ENCODE results near the gene MED14.
"Not testable (repeated sequence)": the region's sequence is repeated elsewhere in the genome, so short reads cannot be mapped to it uniquely, and the experiment has no call there.

MED14 gene
- 48.0 to 66.9 (median 54.2) reads per million in 4 donors for total RNA-seq

DNA sequence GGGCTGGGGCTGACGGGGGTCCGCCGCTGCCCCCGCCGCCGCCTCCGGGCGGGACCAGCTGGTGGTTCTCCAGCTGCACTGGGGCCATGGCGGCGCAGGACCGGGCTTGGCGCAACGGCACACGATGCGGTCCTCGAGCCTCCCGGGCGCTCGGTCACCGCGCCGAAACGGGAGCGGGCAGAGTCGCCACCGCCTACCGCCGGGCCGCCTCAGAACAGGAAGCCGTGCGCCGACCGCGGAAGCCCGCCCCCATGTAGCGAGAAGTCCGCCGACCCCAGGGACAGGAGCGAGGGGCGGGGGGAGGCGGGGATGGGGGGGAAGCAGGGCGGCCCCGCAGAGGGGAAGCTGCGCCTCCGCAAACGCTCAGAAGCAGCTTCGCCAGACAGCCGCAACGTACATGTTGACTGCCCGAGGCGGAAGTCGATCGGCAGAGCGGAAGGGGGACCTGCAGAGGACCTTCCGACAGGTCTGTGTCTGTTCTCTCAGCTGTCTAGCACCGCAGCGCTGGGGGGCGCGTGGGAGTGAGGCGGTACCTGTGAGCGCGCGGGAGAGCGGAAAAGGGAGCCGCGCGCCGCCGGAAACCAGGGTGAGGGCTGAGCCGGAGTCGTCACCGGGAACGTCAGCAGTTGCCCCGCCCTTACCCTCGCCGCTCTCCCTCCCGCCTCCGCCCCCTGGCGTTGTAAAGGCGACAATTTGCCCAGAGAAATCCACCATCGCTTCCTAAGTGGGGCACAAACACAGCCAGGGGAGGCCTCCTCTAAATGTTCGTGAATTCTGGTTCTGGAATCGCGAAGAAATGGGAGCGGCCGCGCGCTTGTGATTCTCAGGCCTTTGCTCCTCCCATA, at the start of gene MED14:
MED14 (minus strand) TSS at position 218 of the 845 bp plus-strand sequence; CDS start at position 88, 130 bp downstream.
- DNase-seq: peak; percentile 84 to 95 (median 86)

DNA sequence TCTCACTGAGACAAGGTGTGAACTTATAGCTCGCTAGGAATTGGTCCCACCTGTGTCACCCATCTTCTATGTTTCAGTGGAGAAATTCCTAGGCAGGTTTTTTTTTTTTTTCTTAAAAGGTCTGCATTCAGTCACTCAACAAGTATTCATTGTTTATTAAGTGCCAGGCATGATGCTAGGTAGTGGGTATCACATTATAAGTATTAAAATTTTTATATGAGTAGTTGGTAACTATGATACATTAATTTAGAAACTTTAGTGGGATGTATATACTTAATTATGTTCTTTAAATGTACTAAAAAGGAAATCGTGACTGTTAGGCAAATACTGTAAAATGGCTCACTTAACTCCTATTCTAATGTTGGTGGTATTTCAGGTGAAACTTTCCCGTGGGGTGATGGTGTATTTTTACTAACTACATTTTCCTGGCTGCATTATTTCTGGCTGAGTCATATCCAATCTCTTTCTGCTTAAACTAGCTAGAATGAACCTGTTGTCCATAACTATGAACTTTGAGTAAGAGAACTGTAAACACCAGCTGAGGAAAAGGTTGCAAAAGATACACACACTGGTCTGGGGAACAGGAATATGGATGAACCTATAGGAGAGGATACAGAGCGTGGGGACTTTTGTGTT, 49.3 kb upstream of the MED14 start:
- no peak for DNase-seq

DNA sequence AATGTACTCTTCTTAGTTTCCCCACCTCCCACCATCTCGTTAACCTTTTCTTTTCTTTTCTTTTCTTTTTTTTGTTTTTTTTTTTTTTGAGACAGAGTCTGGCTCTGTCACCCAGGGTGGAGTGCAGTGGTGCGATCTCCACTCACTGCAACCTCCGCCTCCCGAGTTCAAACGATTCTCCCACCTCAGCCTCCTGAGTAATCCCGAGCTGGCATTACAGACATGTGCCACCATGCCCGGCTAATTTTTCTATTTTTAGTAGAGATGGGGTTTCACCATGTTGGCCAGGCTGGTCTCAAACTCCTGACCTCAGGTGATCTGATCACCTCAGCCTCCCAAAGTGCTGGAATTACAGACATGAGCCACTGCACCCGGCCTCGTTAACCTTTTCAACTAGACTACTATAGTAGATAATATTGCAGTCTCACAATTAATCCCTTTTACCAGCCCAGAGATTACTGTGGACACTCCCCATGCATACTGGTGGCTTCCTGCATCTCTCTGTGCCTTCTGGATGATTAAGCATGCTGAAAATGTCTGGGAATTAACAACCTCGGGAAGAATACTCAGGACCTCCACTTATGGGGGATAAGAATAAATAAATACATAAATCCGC, 47.4 kb upstream of the MED14 start:
- not testable (repeated sequence) for DNase-seq

DNA sequence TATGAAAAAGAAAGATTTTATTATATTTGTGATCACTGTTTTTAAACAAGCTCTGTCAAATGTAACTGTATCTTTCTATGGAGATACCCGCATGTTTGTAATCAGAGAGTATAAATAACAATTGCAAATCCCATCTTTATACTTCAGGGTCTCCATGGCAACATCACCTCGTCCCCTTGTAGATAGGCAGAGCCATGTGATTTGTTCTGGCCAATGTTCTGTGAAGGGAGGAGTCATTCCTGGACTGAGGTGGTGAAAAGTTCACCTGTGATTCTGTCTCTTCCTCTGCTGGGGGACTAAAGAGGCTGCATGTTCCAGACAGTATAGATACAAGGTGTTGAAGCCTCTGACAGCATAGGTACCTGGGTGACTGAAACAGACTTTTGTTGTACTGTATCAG, 45.6 kb upstream of the MED14 start:
- DNase-seq: no peak

DNA sequence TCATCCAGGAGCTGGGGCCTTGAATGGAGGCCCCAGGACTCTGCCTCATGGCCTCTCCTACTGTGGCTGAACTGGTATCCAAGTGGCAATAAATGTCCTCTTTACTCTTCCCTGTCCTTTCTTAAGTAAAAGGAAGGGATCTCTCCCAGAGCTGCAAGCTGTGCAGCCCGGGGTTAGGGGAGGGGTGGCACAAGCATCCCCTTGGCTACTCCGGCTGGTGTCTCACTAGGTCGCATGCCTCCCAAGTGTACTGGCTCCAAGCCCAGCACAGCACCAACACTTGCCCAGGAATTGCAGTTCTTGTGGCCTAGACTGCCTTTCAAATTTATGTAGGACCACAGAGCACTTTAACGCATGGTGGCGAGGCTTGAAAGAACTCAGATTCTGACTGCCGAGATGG, 44.7 kb upstream of the MED14 start:
- DNase-seq: no peak

DNA sequence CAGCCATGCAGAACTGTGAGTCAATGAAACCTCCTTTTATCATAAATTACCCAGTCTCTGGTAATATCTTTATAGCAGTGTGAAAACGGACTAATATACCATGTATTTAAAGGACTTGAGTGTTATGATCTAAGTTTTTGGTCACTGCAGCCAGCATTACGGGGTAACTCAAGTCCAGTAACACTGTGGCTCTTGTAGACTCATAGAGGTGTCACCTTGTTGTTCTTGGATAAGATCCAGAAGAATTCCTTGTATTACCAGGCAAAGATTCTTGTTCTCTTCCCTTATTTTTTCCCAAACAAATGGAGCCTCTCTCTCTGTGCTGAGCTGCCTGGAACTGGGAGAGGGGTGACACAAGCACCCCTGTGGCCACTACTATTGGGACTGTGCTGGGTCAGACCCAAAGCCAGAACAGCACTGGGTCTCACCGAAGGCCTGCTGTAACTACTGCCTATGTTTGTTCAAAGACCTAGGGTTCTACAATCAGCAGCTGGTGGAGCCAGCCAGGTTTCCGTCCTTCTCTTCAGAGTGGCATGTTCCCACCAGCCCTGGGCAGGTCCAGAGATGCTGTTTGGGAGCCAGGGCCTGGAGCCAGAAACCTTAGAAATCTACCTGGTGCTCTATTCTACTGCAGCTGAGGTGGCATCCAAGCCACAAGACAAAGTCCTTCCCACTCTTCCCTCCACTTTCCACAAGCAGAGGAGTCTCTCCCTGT, 43.7 kb upstream of the MED14 start:
- no peak for DNase-seq

DNA sequence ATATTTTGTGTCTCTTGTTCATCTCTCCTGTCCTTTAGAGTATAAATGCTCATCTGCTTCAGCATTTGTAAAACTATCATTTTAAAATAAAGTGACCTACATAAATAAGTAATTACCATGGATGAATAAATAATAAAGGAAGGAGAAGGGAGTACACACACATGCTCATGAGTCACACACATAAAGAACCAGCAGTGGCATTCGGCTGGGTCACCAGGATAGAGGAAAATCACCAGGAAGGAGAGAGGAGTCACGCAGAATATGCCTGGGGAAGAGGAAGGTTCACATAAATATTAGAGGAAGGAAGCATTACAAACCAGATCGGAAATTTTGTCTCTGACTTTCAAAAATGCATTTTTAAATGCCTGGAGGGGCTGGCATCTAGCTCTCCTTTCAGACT, 38.5 kb upstream of the MED14 start:
- DNase-seq: no peak

DNA sequence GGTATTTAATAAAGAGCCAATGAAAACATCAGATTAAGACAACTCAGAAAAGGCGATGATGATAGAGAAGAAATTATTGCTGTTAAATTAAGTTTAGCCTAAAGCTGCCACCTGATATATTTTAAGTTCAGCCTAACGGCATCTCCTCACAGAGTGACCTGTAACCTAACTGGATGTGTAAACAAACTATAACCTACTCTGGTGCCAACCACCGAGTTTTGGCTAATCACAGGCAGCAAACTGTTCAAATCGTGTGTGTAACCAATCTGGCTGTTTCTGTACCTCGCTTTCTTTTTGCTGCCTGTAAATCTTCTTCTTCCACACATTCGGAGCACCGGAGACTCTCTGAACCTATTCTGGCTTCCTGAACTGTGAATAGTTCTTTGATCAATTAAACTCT, 37.8 kb upstream of the MED14 start:
- DNase-seq: no peak

DNA sequence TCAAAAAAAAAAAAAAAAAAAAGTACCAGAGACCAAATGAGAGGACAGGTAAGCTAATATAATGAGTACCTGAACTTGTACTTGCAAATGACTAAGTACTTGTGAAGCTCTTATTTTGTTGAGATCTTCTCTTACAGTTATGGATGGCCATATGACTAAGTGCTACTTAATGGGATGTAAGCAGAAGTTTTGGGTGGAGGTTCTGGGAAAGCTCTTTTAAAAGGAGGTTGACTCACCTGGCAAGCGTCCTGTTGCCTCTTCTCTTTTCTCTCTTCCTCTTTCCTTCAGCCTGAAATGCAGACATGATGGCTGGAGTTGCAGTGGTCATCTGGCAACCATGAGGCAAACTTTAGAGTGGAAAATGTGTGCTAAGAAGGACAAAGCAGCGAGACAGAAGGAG, 36.9 kb upstream of the MED14 start:
- DNase-seq: no peak

DNA sequence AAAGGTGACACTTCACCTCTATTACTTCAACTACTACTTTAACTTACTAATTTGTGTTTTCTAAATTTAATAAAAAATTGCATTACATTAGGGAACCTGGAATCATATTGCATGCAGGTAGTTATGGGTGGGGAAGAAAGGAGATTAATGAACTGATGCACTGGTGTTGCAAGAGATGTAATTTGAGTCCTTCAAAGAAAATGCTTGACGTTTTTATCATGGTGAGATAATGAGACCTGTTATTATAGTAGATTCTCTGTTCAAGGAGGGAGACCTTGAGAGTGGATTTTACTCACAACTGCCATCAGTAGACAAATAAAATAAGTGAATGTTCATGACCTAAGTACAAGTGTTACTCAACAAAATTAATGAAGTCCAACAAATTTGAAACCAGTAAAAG, 26.4 kb upstream of the MED14 start:
- no peak for DNase-seq

DNA sequence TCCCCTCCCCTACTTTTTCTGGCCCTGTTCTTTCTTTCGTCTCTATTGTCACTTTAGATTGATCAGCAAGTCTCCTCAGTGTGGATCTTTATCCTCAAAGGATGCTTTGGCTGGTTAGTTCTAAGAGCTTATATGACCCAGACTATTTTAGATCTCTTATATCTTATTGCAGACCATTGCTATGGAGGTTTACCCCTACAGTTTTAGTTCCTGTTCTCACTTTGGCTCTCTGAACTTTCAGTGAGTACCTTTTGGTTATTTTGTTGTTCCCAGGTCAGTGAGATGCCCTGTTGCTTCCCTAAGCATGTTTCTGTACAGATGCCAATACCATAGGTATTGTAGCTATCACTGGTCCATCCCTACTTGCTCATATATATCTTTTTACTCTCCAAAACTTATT, 24.0 kb upstream of the MED14 start:
- no peak for DNase-seq

DNA sequence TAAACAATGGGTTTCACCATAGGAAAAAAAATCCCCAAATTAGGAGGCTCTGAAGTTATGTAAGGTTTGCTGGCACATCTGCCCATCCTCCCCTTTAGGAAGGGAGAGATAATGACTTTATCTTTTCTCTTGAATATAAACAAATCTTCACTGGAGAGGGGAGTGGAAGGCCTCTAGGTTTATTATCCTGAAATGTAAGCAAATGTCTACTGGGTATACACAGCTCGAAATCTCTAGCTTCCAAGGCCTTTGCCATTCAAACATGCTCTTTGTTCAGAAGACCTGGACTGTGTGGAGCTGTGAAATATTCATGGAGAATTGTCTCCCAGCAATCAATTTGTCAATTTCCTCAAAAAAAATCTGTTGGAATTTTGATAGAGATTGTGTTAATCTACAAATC, 21.7 kb upstream of the MED14 start:
- no peak for DNase-seq

DNA sequence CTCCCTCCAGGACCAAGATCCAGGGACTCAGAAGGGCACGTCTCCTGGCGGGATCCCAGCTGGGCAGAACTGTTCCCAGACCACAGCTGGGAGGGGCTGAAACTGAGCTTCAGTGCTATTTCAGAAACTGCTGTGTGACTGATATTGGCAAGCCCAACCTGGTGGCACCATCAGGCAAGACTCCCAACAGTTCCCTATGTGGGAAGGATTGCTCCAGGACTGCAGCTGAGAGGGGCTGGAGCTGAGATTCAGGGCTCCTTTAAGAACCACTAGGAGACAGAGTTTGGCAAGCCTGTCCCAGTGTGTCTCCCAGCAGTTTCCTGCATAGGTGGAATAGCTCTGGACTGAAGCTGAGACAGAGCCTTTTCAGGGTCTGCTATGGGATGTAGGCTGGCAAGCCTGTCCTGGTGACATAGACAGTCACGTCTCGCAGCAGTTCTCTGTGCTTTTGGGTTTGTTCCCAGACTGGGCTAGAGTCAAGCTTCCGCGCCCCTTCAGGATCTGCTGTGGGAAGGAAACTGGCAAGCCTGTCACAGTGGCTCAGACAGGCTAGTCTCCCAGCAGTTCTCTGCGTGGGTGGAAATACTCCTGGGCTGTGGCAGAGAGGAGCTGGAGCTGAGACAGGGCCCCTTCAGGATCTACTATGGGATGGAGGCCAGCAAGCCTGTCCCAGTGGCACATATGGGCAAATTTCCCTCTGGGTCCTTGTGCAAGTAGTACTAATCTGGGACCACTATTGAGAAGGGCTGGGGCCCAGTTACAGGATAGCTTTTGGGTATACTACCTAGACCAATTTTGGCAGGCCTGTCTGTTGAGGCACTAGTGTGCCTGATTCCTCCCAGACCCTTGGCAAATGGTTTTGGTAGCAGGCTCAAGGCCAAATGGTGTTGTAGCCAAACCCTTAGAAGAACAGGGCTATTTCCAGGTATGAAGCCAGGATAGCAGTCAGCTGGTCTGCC, 20.2 kb upstream of the MED14 start:
- no peak for DNase-seq

DNA sequence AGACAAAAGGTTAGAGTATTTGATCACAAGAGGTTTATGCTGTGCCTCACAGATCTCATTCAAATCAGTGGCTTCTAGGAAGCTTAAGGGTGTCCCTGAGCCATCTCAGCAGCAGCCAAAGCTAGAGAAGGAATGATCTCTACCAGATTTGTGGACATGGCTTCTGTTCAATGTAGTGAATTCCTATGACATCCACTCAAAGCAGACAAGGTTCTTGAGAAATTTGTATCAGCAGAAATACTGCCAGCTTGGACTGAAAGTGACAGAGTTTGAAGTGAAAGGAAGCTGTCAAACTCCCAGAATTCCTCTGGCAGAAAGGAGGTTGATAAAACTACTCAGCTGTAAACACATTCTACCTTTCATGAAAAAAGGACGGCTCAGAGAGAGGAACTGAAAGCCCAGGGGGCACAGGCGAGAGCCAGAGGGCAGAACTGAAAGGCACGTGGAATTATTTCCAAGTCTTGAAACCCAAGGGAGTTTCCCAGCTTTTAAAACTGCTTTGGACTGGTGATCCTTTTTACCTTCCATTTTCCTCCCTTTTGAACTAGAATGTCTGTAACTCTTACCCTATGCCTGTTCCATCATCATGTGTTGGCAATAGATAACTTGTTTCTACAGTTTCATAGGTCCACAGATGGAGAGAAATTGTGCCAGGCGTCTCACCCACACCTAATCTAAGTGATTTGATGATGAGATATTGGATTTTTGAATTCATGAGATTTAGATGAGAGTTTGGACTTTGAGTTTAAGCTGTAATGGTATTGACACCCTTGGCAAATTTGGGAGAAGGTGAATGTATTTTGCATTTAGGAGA, 14.5 kb upstream of the MED14 start:
- no peak for DNase-seq

DNA sequence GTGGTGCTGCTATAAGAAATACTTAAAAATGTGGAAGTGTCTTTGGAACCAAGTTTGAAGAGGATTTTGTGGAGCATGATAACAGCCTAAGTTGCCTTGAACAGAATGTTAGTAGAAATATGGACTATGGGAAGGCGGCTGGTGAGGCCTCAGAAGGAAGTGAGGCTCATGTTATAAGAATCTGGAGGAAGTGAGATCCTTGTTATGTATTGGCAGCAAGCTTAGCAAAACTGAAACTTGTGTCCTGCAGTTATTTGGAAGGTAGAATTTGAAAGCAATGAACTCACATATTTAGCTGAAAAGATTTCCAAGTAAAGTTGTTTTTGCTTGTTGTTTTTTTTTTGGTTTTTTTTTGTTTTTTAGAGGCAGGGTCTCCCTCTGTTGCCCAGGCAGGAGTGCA, 13.6 kb upstream of the MED14 start:
- DNase-seq: no peak

DNA sequence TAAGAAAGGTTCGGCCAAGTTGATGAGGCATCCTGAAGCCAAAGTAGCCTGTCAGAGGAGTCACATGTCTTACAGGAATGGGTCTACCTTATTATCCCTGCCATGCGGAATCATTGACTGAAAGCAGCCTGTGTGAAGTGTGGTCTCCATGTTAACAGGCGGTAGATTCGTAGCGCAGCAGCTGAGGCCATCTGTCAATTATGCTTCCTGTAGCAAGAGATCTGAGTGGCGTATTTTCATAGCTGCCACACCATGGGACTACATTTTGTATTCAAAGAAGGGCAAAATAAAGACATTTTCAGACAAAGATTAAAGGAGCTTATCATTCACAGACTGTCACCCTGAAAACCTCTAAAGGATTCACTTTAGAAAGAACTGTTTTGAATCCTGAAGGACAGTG, 11.2 kb upstream of the MED14 start:
- DNase-seq: no peak

DNA sequence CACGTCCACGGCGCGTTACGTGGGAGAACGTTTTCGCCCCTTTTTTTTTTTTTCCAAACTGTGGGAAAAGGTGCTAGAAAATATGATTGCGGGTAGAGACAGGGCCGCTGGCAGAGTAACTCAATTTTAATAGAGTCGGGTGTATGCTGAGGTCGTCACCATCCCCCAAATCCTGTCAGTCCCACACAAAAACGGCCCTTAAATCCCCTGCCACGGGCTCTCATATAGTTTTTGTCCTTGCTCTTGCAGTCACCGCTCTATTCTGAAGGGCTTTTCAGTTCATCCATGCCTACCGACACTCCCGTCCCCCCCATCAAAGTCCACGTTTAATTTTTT, 796 bp upstream of the MED14 start:
- DNase-seq: no peak

DNA sequence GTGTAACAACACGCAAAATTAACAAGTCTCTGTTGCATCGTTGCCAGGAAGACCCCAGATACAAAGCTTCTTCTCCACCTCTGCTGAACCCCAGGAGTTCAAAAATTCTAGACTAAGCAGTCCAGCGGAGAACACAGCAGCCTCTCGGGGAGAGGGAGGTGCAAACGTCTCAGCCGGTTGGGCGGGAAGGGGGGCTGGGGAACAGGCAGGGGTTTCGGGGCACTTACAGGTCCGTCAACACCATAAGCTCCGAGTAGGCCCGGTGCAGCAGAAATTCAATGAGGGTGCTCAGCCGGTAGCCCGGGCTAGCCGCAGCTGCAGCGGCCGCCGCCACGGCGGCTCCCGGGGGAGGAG, 394 bp downstream of the MED14 start:
- peak in 3 of 5 donors; percentile 18 to 25 (median 20) for DNase-seq

DNA sequence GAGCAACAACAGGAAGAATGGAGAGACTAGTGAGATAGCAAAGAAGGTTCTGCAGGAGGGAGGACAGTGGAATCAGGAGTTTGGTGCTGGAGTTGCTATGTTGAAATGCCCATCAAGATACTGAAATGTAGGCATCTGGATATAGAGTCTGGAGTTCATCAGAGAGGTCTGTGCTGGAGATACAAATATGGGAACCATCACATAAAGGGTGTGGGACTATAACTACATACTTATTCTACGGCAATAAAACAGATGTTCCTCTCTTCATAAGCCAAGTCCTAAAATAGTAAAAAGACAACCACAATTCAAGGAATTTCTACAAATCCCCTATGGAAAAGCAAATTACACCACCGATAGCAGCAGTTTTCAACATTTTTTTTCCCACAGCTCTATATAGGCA, 1.6 kb downstream of the MED14 start:
- DNase-seq: no peak

DNA sequence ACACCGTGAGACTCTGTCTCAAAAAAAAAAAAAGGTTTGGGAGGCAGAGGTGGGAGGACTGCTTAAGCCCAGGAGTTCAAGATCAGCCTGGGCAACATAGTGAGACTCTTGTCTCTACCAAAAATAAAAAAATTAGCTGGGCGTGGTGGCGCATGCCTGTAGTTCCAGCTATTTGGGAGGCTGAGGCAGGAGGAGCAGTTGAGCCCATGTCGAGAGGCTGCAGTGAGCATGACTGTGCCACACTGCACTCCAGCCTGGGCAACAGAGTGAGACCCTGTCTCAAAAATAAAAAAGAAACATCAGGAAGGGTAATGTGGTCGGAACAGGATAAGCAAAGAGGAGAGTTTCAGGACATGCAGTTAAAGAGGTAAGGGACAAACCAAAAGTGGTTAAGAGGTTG, 2.8 kb downstream of the MED14 start:
- DNase-seq: not testable (repeated sequence)

Data from T-helper 1 cell (primary cell).